HEK293 (cell line): ENCODE measurements around the gene SKAP1.

Experiments
- BCL11A ChIP-seq: fragments of 450-650 bp; formaldehyde crosslinking; IDR thresholded peaks from 2 replicates; pipeline ENCODE4 v1.5.1; 2016; ENCODE audit warnings: low read depth, missing biosample characterization, missing genetic modification characterization
- BCL11B ChIP-seq: fragments of 450-650 bp; formaldehyde crosslinking; IDR thresholded peaks from 2 replicates; pipeline ENCODE4 v1.5.1; 2016; ENCODE audit warnings: low read depth, missing biosample characterization, missing genetic modification characterization
- EGR2 ChIP-seq: fragments of 450-650 bp; formaldehyde crosslinking; IDR thresholded peaks from 2 replicates; pipeline ENCODE4 v1.5.1; 2016; ENCODE audit warnings: low read depth, missing biosample characterization, missing genetic modification characterization
- FEZF1 ChIP-seq: fragments of 450-650 bp; formaldehyde crosslinking; IDR thresholded peaks from 2 replicates; pipeline ENCODE4 v1.5.1; 2016; ENCODE audit warnings: missing biosample characterization, missing genetic modification characterization
- HOXA7 ChIP-seq: sonication (generic); formaldehyde crosslinking; IDR thresholded peaks from 2 replicates; pipeline ENCODE4 v1.8.1; 2022; ENCODE audit warnings: missing genetic modification reagents, borderline replicate concordance
- HOXD13 ChIP-seq: sonication (generic); formaldehyde crosslinking; IDR thresholded peaks from 2 replicates; pipeline ENCODE4 v1.8.0; 2022; ENCODE audit warnings: missing genetic modification reagents, borderline replicate concordance
- OSR2 ChIP-seq: fragments of 450-650 bp; formaldehyde crosslinking; IDR thresholded peaks from 2 replicates; pipeline ENCODE4 v1.5.1; 2016; ENCODE audit warnings: missing biosample characterization, missing genetic modification characterization
- PRDM2 ChIP-seq: fragments of 450-650 bp; formaldehyde crosslinking; IDR thresholded peaks from 2 replicates; pipeline ENCODE4 v1.5.1; 2016; ENCODE audit warnings: missing biosample characterization, missing genetic modification characterization, borderline replicate concordance
- REST ChIP-seq: fragments of 450-650 bp; formaldehyde crosslinking; IDR thresholded peaks from 2 replicates; pipeline ENCODE4 v1.5.1; 2016; ENCODE audit warnings: missing biosample characterization, missing genetic modification characterization
- ZBTB8A ChIP-seq: fragments of 450-650 bp; formaldehyde crosslinking; IDR thresholded peaks from 2 replicates; pipeline ENCODE4 v1.5.1; 2016; ENCODE audit warnings: missing biosample characterization, missing genetic modification characterization
- ZFP37 ChIP-seq: fragments of 450-650 bp; formaldehyde crosslinking; IDR thresholded peaks from 2 replicates; pipeline ENCODE4 v1.5.1; 2016; ENCODE audit warnings: missing biosample characterization, missing genetic modification characterization
- ZNF112 ChIP-seq: fragments of 450-650 bp; formaldehyde crosslinking; IDR thresholded peaks from 2 replicates; pipeline ENCODE4 v1.5.0; 2017; ENCODE audit warnings: missing biosample characterization, missing genetic modification characterization
- ZNF114 ChIP-seq: fragments of 450-650 bp; formaldehyde crosslinking; IDR thresholded peaks from 2 replicates; pipeline ENCODE4 v1.5.0; 2017; ENCODE audit warnings: missing biosample characterization, missing genetic modification characterization
- ZNF132 ChIP-seq: fragments of 450-650 bp; formaldehyde crosslinking; IDR thresholded peaks from 2 replicates; pipeline ENCODE4 v1.5.1; 2017; ENCODE audit warnings: missing biosample characterization, missing genetic modification characterization, borderline replicate concordance
- ZNF211 ChIP-seq: fragments of 450-650 bp; formaldehyde crosslinking; IDR thresholded peaks from 2 replicates; pipeline ENCODE4 v1.5.1; 2016; ENCODE audit warnings: low read depth, missing biosample characterization, missing genetic modification characterization
- ZNF23 ChIP-seq: fragments of 450-650 bp; formaldehyde crosslinking; IDR thresholded peaks from 2 replicates; pipeline ENCODE4 v1.5.1; 2016; ENCODE audit warnings: missing biosample characterization, missing genetic modification characterization, borderline replicate concordance
- ZNF24 ChIP-seq: fragments of 450-650 bp; formaldehyde crosslinking; IDR thresholded peaks from 2 replicates; pipeline ENCODE4 v1.5.1; 2016; ENCODE audit warnings: missing biosample characterization, missing genetic modification characterization
- ZNF404 ChIP-seq: fragments of 450-650 bp; formaldehyde crosslinking; IDR thresholded peaks from 2 replicates; pipeline ENCODE4 v1.5.1; 2017; ENCODE audit warnings: missing biosample characterization, missing genetic modification characterization
- ZNF48 ChIP-seq: fragments of 450-650 bp; formaldehyde crosslinking; IDR thresholded peaks from 2 replicates; pipeline ENCODE4 v1.5.1; 2016; ENCODE audit warnings: missing biosample characterization, missing genetic modification characterization
- ZNF510 ChIP-seq: fragments of 450-650 bp; formaldehyde crosslinking; IDR thresholded peaks from 2 replicates; pipeline ENCODE4 v1.5.1; 2018; ENCODE audit warnings: mild to moderate bottlenecking, missing genetic modification characterization, missing biosample characterization; ENCODE audit not compliant: insufficient replicate concordance
- ZNF514 ChIP-seq: fragments of 450-650 bp; formaldehyde crosslinking; IDR thresholded peaks from 2 replicates; pipeline ENCODE4 v1.5.1; 2016; ENCODE audit warnings: missing biosample characterization, missing genetic modification characterization
- ZNF558 ChIP-seq: fragments of 450-650 bp; formaldehyde crosslinking; IDR thresholded peaks from 2 replicates; pipeline ENCODE4 v1.5.1; 2016; ENCODE audit warnings: missing biosample characterization, missing genetic modification characterization
- ZNF561 ChIP-seq: fragments of 450-650 bp; IDR thresholded peaks from 2 replicates; pipeline ENCODE4 v1.5.1; 2018; ENCODE audit warnings: missing biosample characterization, missing genetic modification characterization, borderline replicate concordance
- ZNF660 ChIP-seq: fragments of 450-650 bp; IDR thresholded peaks from 2 replicates; pipeline ENCODE4 v1.5.1; 2018; ENCODE audit warnings: missing biosample characterization, mild to moderate bottlenecking, missing genetic modification characterization
- ZNF768 ChIP-seq: fragments of 450-650 bp; formaldehyde crosslinking; IDR thresholded peaks from 2 replicates; pipeline ENCODE4 v1.5.1; 2018; ENCODE audit warnings: missing biosample characterization, mild to moderate bottlenecking, missing genetic modification characterization
- TF ChIP-seq, protein P1 (sequence below): fragments of 450-650 bp; IDR thresholded peaks from 2 replicates; pipeline ENCODE4 v1.5.1; 2018; ENCODE audit warnings: missing biosample characterization, missing genetic modification characterization
- TF ChIP-seq, protein P2 (sequence below): sonication (generic); formaldehyde crosslinking; IDR thresholded peaks from 2 replicates; pipeline ENCODE4 v1.8.1; 2022; ENCODE audit warnings: mild to moderate bottlenecking, moderate library complexity, missing genetic modification reagents
- TF ChIP-seq, protein P3 (sequence below): fragments of 450-650 bp; formaldehyde crosslinking; IDR thresholded peaks from 2 replicates; pipeline ENCODE4 v1.5.1; 2017; ENCODE audit warnings: missing biosample characterization, missing genetic modification characterization

The SKAP1 gene

GRCh38 chr17:48246612-48247011, 183.4 kb downstream of the SKAP1 start (continued):
- TF ChIP-seq ZNF132 (tag by site-specific recombination) = no peak
- TF ChIP-seq ZNF112 (tag by site-specific recombination) = no peak
- TF ChIP-seq, protein P1, sequence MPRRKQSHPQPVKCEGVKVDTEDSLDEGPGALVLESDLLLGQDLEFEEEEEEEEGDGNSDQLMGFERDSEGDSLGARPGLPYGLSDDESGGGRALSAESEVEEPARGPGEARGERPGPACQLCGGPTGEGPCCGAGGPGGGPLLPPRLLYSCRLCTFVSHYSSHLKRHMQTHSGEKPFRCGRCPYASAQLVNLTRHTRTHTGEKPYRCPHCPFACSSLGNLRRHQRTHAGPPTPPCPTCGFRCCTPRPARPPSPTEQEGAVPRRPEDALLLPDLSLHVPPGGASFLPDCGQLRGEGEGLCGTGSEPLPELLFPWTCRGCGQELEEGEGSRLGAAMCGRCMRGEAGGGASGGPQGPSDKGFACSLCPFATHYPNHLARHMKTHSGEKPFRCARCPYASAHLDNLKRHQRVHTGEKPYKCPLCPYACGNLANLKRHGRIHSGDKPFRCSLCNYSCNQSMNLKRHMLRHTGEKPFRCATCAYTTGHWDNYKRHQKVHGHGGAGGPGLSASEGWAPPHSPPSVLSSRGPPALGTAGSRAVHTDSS (tag by site-specific recombination) = no peak
- TF ChIP-seq HOXD13 (CRISPR knock-in tag) = no peak
- TF ChIP-seq BCL11A (tag by site-specific recombination) = no peak
- TF ChIP-seq ZNF23 (tag by site-specific recombination) = no peak
- TF ChIP-seq, protein P2, sequence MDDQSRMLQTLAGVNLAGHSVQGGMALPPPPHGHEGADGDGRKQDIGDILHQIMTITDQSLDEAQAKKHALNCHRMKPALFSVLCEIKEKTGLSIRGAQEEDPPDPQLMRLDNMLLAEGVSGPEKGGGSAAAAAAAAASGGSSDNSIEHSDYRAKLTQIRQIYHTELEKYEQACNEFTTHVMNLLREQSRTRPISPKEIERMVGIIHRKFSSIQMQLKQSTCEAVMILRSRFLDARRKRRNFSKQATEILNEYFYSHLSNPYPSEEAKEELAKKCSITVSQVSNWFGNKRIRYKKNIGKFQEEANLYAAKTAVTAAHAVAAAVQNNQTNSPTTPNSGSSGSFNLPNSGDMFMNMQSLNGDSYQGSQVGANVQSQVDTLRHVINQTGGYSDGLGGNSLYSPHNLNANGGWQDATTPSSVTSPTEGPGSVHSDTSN (CRISPR knock-in tag) = no peak
- TF ChIP-seq ZNF558 (tag by site-specific recombination) = no peak
- TF ChIP-seq ZNF660 = 0 out of 2 replicates have a peak, but pooled peaks have one; percentile 26
- no peak for TF ChIP-seq ZNF768
- TF ChIP-seq ZNF510 (tag by site-specific recombination) = no peak
- TF ChIP-seq ZNF211 (tag by site-specific recombination) = no peak
- no peak for TF ChIP-seq ZNF114 (tag by site-specific recombination)
- TF ChIP-seq FEZF1 (tag by site-specific recombination) = peak; percentile 33; the same call in 1 of the 2 replicates
- no peak for TF ChIP-seq ZFP37
- TF ChIP-seq REST (tag by site-specific recombination) = no peak
- TF ChIP-seq, protein P3, sequence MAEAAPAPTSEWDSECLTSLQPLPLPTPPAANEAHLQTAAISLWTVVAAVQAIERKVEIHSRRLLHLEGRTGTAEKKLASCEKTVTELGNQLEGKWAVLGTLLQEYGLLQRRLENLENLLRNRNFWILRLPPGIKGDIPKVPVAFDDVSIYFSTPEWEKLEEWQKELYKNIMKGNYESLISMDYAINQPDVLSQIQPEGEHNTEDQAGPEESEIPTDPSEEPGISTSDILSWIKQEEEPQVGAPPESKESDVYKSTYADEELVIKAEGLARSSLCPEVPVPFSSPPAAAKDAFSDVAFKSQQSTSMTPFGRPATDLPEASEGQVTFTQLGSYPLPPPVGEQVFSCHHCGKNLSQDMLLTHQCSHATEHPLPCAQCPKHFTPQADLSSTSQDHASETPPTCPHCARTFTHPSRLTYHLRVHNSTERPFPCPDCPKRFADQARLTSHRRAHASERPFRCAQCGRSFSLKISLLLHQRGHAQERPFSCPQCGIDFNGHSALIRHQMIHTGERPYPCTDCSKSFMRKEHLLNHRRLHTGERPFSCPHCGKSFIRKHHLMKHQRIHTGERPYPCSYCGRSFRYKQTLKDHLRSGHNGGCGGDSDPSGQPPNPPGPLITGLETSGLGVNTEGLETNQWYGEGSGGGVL (tag by site-specific recombination) = no peak
- no peak for TF ChIP-seq ZNF48 (tag by site-specific recombination)
- TF ChIP-seq ZBTB8A (tag by site-specific recombination) = no peak
- TF ChIP-seq ZNF561 (tag by site-specific recombination) = no peak
- TF ChIP-seq OSR2 (tag by site-specific recombination) = 0 out of 2 replicates have a peak, but pooled peaks have one; percentile 43
- no peak for TF ChIP-seq EGR2 (tag by site-specific recombination)
- no peak for TF ChIP-seq HOXA7 (CRISPR knock-in tag)
- TF ChIP-seq PRDM2 (tag by site-specific recombination) = no peak
- no peak for TF ChIP-seq ZNF404 (tag by site-specific recombination)
- no peak for TF ChIP-seq BCL11B (tag by site-specific recombination)
- 0 out of 2 replicates have a peak, but pooled peaks have one; percentile 62 for TF ChIP-seq ZNF24 (tag by site-specific recombination)
- TF ChIP-seq ZNF514 (tag by site-specific recombination) = no peak
